Endometrial microvascular endothelial cells (primary cell): ENCODE measurements around the gene CCL4L2. TPM values are rescaled to one million over a fixed set of nuclear protein-coding genes. Genes with fewer than 3 reads are reported as not detected.
"Not testable (repeated sequence)": the region's sequence is repeated elsewhere in the genome, so short reads cannot be mapped to it uniquely, and the experiment has no call there.

Source experiments
- in situ Hi-C: cut with HindIII; loops from 2 replicates; pipeline ENCODE4 v1.10.0; 2017; ENCODE audit warnings: low sequenced_read_pairs, low pct_unique_long_range_greater_than_20kb; ENCODE audit errors: inconsistent ontology term
- total RNA-seq: library from RNA; depleted of rRNA; stranded (reverse); fragments of >200 nt; gene quantifications from one replicate; pipeline ENCODE4 v1.2.3, GENCODE V29; 2015; ENCODE audit errors: inconsistent ontology term

CCL4L2 gene
- total RNA-seq, 1 donor from 2014 or later: not detected

DNA sequence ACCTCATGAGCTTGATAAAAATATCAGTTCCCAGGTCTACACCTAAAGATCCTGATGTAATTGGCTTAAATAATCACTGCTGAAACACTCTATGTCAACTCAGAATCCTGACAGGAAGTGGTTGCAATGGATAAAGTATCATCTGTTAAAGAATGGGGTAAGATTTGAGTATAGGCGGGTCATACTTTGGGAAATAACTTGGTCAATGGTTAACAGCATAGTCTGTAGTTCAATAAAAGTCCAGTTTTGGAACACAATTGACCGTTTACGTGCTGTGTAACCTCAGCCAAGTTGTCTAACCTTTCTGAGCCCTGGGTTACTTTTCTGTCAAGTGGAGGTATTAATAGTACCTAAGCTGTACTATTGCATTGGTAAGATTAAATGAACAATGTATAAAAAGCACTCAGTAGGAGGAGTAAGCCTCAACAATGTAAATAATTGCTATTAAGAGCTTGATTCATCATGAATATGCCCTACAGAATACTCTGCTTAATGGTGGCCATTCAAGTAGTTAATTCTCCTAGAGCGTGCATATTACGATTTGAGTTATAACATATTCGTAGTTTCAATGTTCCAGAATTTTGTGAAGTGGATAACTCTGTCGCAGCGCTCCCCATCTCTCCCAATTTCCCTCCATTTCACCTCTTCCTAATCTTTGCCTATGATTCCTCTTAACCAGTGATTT is 16.6 kb upstream of the CCL4L2 start:
- in situ Hi-C loops: not testable (repeated sequence)

DNA sequence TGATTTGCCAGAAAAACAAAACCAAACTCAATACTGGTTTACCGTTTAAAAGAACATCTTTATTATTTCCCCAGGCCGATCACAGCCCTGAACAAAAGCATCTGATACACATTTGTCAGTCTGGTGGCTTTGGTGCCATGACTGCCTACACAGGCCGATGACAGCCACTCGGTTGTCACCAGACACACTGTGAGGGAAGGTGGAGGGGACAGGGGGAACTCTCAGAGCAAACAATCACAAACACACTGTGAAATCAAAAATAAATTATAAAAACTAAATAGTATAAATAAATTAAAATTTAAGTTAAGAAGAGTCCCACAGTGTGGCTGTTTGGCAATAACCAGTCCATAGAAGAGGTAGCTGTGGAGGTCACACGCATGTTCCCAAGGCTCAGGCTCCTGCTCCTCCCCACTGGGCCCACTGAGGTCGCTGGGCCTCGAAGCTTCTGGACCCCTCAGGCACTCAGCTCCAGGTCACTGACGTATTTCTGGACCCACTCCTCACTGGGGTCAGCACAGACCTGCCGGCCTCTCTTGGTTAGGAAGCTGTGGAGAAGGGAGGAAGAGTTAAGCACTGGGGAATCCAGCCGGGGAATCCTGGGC is 15.9 kb upstream of the CCL4L2 start:
- in situ Hi-C loops: not testable (repeated sequence)

GRCh38 chr17:36195434-36196130 is 15.3 kb upstream of the CCL4L2 start:
- in situ Hi-C loops: no loop called here

DNA sequence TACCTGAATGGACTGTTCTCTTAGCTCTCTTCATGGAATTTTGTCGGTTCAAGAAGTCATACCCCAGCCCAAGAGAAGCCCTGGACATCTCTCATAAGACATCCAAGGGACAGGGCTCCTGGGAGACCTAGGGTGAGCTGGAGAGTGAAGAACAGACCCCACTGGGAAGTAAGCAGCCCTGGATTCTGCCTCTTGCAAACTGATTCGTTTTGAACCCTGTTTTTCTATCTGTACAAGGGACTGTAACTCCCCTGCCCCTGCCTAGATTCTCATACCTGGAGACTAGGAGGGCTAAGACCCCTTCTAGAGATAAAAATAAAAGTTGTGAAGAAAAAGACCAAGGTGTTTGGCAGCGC is 14.8 kb upstream of the CCL4L2 start:
- in situ Hi-C loops: no loop called here

- in situ Hi-C loops: no loop called here
These were observed 13.5 kb upstream of the CCL4L2 start for GRCh38 chr17:36197387-36197703.

GRCh38 chr17:36198831-36199465 is 11.9 kb upstream of the CCL4L2 start:
- in situ Hi-C loops: no loop called here

- in situ Hi-C loops: not testable (repeated sequence)
These were observed 9.8 kb upstream of the CCL4L2 start for GRCh38 chr17:36201102-36201501.

- in situ Hi-C loops: not testable (repeated sequence)
These were observed 9.4 kb upstream of the CCL4L2 start for GRCh38 chr17:36201506-36201905.

- in situ Hi-C loops: no loop called here
These were observed 7.5 kb upstream of the CCL4L2 start for GRCh38 chr17:36203335-36203734.

GRCh38 chr17:36204724-36205500 is 6.0 kb upstream of the CCL4L2 start:
- in situ Hi-C loops: no loop called here

GRCh38 chr17:36205637-36206485 is 5.0 kb upstream of the CCL4L2 start:
- in situ Hi-C loops: no loop called here

DNA sequence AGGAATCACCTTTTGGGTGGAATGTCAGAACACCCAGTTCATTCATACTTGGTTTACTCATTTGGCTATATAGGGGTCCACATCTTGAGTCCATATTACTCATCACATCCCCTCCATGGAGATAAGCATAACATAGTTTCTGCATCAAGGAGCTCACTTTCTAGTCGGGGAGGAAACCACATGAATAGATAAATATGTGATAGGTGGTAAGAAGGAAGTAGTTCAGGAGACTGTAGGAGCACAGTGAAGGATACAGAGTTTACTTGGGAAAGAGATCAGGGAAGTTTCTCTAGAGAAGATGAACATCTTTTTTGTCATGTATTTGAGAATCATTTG is 4.4 kb upstream of the CCL4L2 start:
- in situ Hi-C loops: not testable (repeated sequence)

DNA sequence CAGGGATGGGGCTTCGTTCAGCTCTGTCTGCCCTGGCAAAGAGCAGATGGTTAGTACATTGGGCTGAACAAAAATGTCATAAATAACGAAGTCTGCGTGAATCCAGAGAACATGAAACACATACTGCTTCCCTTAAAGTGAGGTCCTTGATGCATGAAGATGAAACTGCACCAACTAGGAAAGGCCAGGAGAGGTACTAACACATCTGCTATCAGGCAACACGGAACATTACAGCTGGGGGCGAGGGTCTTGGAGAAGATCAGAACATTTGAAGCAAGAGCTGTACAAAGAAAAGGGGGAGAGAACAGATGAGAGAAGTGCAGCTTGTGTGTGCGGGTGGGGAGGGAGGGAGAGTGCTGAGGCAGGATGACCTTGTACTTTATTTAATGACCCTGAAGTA is 3.5 kb upstream of the CCL4L2 start:
- in situ Hi-C loops: not testable (repeated sequence)

DNA sequence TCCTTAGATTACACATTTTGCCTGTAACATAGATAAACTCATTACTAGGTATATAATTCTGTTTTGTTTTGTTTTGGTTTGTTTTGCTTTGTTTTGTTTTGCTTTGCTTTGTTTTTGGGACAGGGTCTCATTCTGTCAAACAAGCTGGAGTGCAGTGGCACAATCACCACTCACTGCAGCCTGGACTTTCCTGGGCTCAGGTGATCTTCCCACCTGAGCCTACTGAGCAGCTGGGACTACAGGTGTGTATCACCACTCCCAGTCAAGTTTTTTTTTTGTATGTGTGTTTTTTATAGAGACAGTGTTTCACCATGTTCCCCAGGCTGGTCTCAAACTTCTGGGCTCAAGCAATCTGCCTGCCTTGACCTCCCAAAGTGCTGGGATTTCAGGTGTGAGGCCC is 1.3 kb upstream of the CCL4L2 start:
- in situ Hi-C loops: no loop called here

- in situ Hi-C loops: not testable (repeated sequence)
These were observed 815 bp downstream of the CCL4L2 start for GRCh38 chr17:36211484-36212271.

DNA sequence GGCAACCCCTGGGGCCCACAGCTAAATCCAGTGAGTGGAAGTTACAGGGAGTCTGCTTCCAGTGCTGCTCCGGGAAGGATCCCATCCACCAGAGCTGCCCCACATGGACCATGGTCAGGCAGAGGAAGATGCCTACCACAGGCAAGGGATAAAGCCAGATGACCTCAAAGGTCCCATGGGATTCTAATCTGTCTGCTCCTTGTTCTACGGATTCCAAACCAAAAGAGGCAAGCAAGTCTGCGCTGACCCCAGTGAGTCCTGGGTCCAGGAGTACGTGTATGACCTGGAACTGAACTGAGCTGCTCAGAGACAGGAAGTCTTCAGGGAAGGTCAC is 1.4 kb downstream of the CCL4L2 start:
- in situ Hi-C loops: no loop called here

GRCh38 chr17:36212966-36213365 is 2.1 kb downstream of the CCL4L2 start:
- in situ Hi-C loops: no loop called here

DNA sequence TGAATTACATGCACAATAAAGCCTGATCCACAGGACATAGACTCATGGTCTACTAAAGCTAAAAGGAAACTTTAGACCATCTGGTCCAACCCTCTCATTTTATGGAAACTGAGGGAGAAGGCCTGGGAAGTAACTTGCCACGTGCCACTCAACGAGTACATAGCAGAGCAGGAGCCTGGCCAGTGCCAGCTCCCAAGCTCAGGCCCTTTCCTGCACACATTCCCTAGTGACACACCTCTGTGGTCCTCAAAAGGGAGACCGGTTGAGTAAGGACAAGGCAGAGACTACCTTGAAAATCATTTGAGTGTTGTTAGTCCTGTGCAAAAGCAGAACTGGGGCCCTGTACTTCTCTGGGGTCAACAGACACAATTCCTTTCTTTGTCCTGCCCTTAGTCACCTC is 2.8 kb downstream of the CCL4L2 start:
- in situ Hi-C loops: no loop called here
